SK-N-SH (cell line): ENCODE data around the gene DDAH2. TPM values are rescaled to one million over a fixed set of nuclear protein-coding genes. Genes with fewer than 3 reads are reported as not detected.

ENCODE experiments used
- CTCF ChIA-PET: fragments of 300-600, 350-600 bp; formaldehyde crosslinking; extraction: SDS; loops from one replicate; lab custom pipeline; 2021; lab: Yijun Ruan, JAX
- POLR2A ChIA-PET: fragments of 350-600 bp; sonication (Branson Sonifier 250); formaldehyde crosslinking; extraction: SDS; loops from one replicate; lab custom pipeline; 2020; ENCODE audit warnings: antibody characterized with exemption, inconsistent platforms; lab: Yijun Ruan, JAX
- DNase-seq: peaks from one replicate; pipeline ENCODE4 v3.0.0; 2012
- H2AFZ ChIP-seq: fragments of 200-600 bp; sonication (generic); 2 replicates; pipeline ENCODE4 v1.8.1; 2016; ENCODE audit warnings: antibody characterized with exemption, mild to moderate bottlenecking, low read depth
- H3F3A ChIP-seq: fragments of 200-600 bp; sonication (generic); replicated peaks from 2 replicates; pipeline ENCODE3; 2016; ENCODE audit warnings: antibody characterized with exemption, mild to moderate bottlenecking; ENCODE audit not compliant: insufficient read depth
- H3K27ac ChIP-seq, 2 experiments: fragments of 200-500 bp in 1 of 2; fragments of 200-600 bp in 1 of 2; sonication (Bioruptor generic) in 1 of 2; sonication (generic), shearing (Covaris generic) in 1 of 2; 2 replicates each; pipeline versions ENCODE4 v1.5.1 to v1.6.1; 2014 to 2016; ENCODE audit warnings: low read depth in 2 of 2, inconsistent platforms in 1 of 2, low read length in 1 of 2, mild to moderate bottlenecking in 1 of 2, mixed read lengths in 1 of 2
- H3K27me3 ChIP-seq: fragments of 200-600 bp; sonication (generic), shearing (Covaris generic); 2 replicates; pipeline ENCODE4 v1.6.1; 2016; ENCODE audit warnings: mixed run types; ENCODE audit not compliant: insufficient read depth
- H3K36me3 ChIP-seq, 2 experiments: fragments of 200-500 bp in 1 of 2; fragments of 200-600 bp in 1 of 2; sonication (Bioruptor generic) in 1 of 2; sonication (generic) in 1 of 2; replicated peaks in 1 of 2; 2 replicates each; pipeline versions ENCODE3 to v1.5.1; 2014 to 2016; ENCODE audit warnings: low read length in 1 of 2, mild to moderate bottlenecking in 1 of 2; ENCODE audit not compliant: insufficient read depth in 2 of 2, control insufficient read depth in 1 of 2
- H3K4me1 ChIP-seq, 2 experiments: fragments of 200-500 bp in 1 of 2; fragments of 200-600 bp in 1 of 2; sonication (Bioruptor generic) in 1 of 2; sonication (generic), shearing (Covaris generic) in 1 of 2; 2 replicates each; pipeline versions ENCODE4 v1.5.1 to v1.6.1; 2014 to 2016; ENCODE audit warnings: low read depth in 1 of 2, low read length in 1 of 2, mixed run types in 1 of 2; ENCODE audit not compliant: insufficient read depth in 2 of 2, control insufficient read depth in 1 of 2
- H3K4me2 ChIP-seq: fragments of 200-600 bp; sonication (generic), shearing (Covaris generic); 2 replicates; pipeline ENCODE4 v1.6.1; 2017; ENCODE audit warnings: mixed run types
- H3K4me3 ChIP-seq, 2 experiments: fragments of 200-500 bp in 1 of 2; fragments of 200-600 bp in 1 of 2; sonication (Bioruptor generic) in 1 of 2; sonication (generic), shearing (Covaris generic) in 1 of 2; 2 replicates each; pipeline versions ENCODE4 v1.5.1 to v1.8.1; 2014 to 2016; ENCODE audit warnings: low read depth in 2 of 2, inconsistent platforms in 1 of 2, low read length in 1 of 2, mild to moderate bottlenecking in 1 of 2, mixed read lengths in 1 of 2, moderate library complexity in 1 of 2
- H3K79me2 ChIP-seq: fragments of 200-600 bp; sonication (generic); 2 replicates; pipeline ENCODE4 v1.8.1; 2017; ENCODE audit warnings: mild to moderate bottlenecking; ENCODE audit not compliant: insufficient read depth
- H3K9ac ChIP-seq: fragments of 200-600 bp; sonication (generic); 2 replicates; pipeline ENCODE4 v1.6.1; 2017; ENCODE audit warnings: mixed run types
- H3K9me2 ChIP-seq: fragments of 200-600 bp; sonication (generic); 2 replicates; pipeline ENCODE4 v1.6.1; 2017; ENCODE audit warnings: mixed run types
- H3K9me3 ChIP-seq: fragments of 200-600 bp; sonication (generic); 2 replicates; pipeline ENCODE4 v1.6.1; 2017; ENCODE audit warnings: mixed run types, mild to moderate bottlenecking, moderate library complexity
- H4K20me1 ChIP-seq: fragments of 200-600 bp; sonication (generic); 2 replicates; pipeline ENCODE4 v1.6.1; 2017; ENCODE audit warnings: mild to moderate bottlenecking, mixed run types; ENCODE audit not compliant: insufficient read depth
- CHD2 ChIP-seq: fragments of 150-350 bp; IDR thresholded peaks from 2 replicates; pipeline ENCODE4 v1.6.1; 2018; ENCODE audit warnings: low read length; ENCODE audit not compliant: partially characterized antibody
- ELF1 ChIP-seq: IDR thresholded peaks from 2 replicates; pipeline ENCODE4 v1.4.0; 2012
- FOSL2 ChIP-seq: IDR thresholded peaks from 2 replicates; pipeline ENCODE4 v1.4.0; 2012; ENCODE audit warnings: low read depth, mild to moderate bottlenecking, moderate library complexity, borderline replicate concordance
- FOXJ3 ChIP-seq: sonication (generic); formaldehyde crosslinking; IDR thresholded peaks from 2 replicates; pipeline ENCODE4 v1.5.1; 2020; ENCODE audit warnings: mild to moderate bottlenecking, missing genetic modification reagents
- FOXM1 ChIP-seq: IDR thresholded peaks from 2 replicates; pipeline ENCODE4 v1.4.0; 2012; ENCODE audit warnings: low read depth, mild to moderate bottlenecking
- GATA2 ChIP-seq: sonication (generic); formaldehyde crosslinking; IDR thresholded peaks from 2 replicates; pipeline ENCODE4 v1.5.0; 2020; ENCODE audit warnings: mild to moderate bottlenecking, missing genetic modification reagents
- IRF3 ChIP-seq: fragments of 150-350 bp; IDR thresholded peaks from 2 replicates; pipeline ENCODE4 v1.6.1; 2016; ENCODE audit warnings: mild to moderate bottlenecking, low read depth, low read length
- JUND ChIP-seq: IDR thresholded peaks from 2 replicates; pipeline ENCODE4 v1.4.0; 2012
- NFIC ChIP-seq: IDR thresholded peaks from 2 replicates; pipeline ENCODE4 v1.4.0; 2012; ENCODE audit warnings: borderline replicate concordance
- NRF1 ChIP-seq: IDR thresholded peaks from 2 replicates; pipeline ENCODE4 v1.6.1; 2012; ENCODE audit warnings: low read depth, mild to moderate bottlenecking, low read length
- POLR2AphosphoS5 ChIP-seq: IDR thresholded peaks from 2 replicates; pipeline ENCODE4 v1.6.1; 2012; ENCODE audit warnings: low read depth, low read length
- RFX5 ChIP-seq: IDR thresholded peaks from 2 replicates; pipeline ENCODE4 v1.6.1; 2012; ENCODE audit warnings: mild to moderate bottlenecking, improper control_type of control experiment, low read length
- RXRA ChIP-seq: IDR thresholded peaks from 2 replicates; pipeline ENCODE4 v1.4.0; 2012; ENCODE audit warnings: low read depth, mild to moderate bottlenecking, borderline replicate concordance
- SIN3A ChIP-seq: IDR thresholded peaks from 2 replicates; pipeline ENCODE4 v1.6.1; 2012; ENCODE audit warnings: low read depth, mild to moderate bottlenecking, low read length, moderate library complexity, borderline replicate concordance
- SMC3 ChIP-seq: IDR thresholded peaks from 2 replicates; pipeline ENCODE4 v1.6.1; 2012; ENCODE audit warnings: low read depth, low read length, improper control_type of control experiment
- TAF1 ChIP-seq: IDR thresholded peaks from 2 replicates; pipeline ENCODE4 v1.6.1; 2012; ENCODE audit warnings: low read depth, mild to moderate bottlenecking, low read length, moderate library complexity, borderline replicate concordance
- TCF12 ChIP-seq: IDR thresholded peaks from 2 replicates; pipeline ENCODE4 v1.4.0; 2012
- TEAD4 ChIP-seq: IDR thresholded peaks from 2 replicates; pipeline ENCODE4 v1.4.0; 2012; ENCODE audit warnings: mild to moderate bottlenecking, borderline replicate concordance; ENCODE audit not compliant: insufficient read depth
- USF1 ChIP-seq: IDR thresholded peaks from 2 replicates; pipeline ENCODE4 v1.4.0; 2012; ENCODE audit warnings: low read depth, borderline replicate concordance
- YY1 ChIP-seq: IDR thresholded peaks from 2 replicates; pipeline ENCODE4 v1.4.0; 2012; ENCODE audit warnings: low read depth, mild to moderate bottlenecking
- ZBTB33 ChIP-seq: IDR thresholded peaks from 2 replicates; pipeline ENCODE4 v1.4.0; 2012; ENCODE audit warnings: low read depth, borderline replicate concordance
- WGBS: methylation state at CpG from one replicate; pipeline ENCODE4 v1.1.6; 2017; ENCODE audit warnings: low lambda C conversion rate; 5-methylcytosine and 5-hydroxymethylcytosine counted together
- polyA plus RNA-seq, 3 experiments: library from polyadenylated mRNA; depleted of rRNA; stranded (reverse); fragments of >200 nt; gene quantifications; 2 replicates each; pipeline ENCODE4 v1.2.3, GENCODE V29; 2012
- TF ChIP-seq, protein P1 (sequence below): IDR thresholded peaks from 2 replicates; pipeline ENCODE4 v1.4.0; 2012; ENCODE audit warnings: low read depth
- TF ChIP-seq, protein P2 (sequence below): fragments of 200-600 bp; sonication (generic); IDR thresholded peaks from 2 replicates; pipeline ENCODE4 v1.6.1; 2017; ENCODE audit warnings: antibody characterized with exemption, mild to moderate bottlenecking, moderate library complexity

The DDAH2 gene
- polyA plus RNA-seq, 1 of the 3 experiments (the other 2 are of a cell fraction) = 180 TPM

DNA sequence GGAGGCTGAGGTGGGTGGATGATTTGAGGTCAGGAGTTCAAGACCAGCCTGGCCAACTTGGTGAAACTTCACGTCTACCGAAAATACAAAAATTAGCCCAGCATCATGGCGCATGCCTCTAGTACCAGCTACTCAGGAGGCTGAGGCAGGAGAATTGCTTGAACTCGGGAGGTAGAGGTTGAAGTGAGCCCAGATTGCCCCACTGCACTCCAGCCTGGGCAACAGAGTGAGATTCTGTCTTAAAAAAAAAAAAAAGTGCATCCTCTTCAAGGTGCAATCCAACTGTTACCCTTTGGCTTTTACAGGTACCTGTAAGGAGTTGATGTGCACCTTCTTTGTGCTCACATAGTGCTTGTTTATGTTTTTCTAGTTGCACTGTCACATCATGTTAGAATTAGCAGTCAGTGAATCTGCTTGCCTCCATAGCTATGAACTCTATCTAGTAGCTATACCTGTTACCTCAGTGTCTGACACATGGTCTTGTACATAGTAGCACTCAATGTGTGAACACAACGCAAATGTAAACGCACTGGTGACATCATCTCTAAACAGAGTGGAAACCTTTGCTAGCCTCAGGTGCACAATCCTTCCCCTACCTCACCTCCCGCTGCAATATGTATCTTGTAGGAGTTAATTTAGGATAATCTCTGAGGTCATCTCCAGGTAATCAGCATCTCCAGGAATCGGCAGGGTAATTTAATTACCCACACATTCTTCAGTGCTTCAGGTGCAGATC is 20.4 kb upstream of the DDAH2 start:
- H2AFZ ChIP-seq = no peak overlapping the region
- POLR2A ChIA-PET = interaction anchor here (0.7 kb wide), 1 partner anchor 9 kb away, joined by 3 read pairs; no protein-coding TSS in a partner anchor
- TF ChIP-seq FOXJ3 (CRISPR knock-in tag) (no peak), JUND (no peak), NFIC (no peak), TEAD4 (no peak), SMC3 (no peak), TAF1 (no peak), ELF1 (no peak), ZBTB33 (no peak), USF1 (no peak), TCF12 (no peak), NRF1 (no peak), YY1 (no peak), FOXM1 (no peak)
- TF ChIP-seq, protein P1, sequence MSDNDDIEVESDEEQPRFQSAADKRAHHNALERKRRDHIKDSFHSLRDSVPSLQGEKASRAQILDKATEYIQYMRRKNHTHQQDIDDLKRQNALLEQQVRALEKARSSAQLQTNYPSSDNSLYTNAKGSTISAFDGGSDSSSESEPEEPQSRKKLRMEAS = no peak
- no peaks in the 10 kb centered on the region for H3K9me2 ChIP-seq
- CTCF ChIA-PET = interaction anchor here (1.2 to 1.8 kb wide), 2 partner anchors 11 to 81 kb away, joined by 4 to 5 read pairs; no protein-coding TSS in a partner anchor
- no peak for DNase-seq
- no peaks in the 10 kb centered on the region for H3K9me3 ChIP-seq
- H3K4me2 ChIP-seq = no peak overlapping the region
- H3K9ac ChIP-seq = no peak overlapping the region
- no peak overlapping the region for H3K4me3 ChIP-seq
- peaks cover 0 to 6% of the 10 kb centered on the region in 2 experiments for H3K36me3 ChIP-seq
- peaks cover 25% of the 10 kb centered on the region for H3F3A ChIP-seq
- no peaks in the 10 kb centered on the region for H3K27me3 ChIP-seq
- H4K20me1 ChIP-seq = no peaks in the 10 kb centered on the region
- WGBS = 88% methylated on average over 8 of the region's 8 CpGs
- H3K79me2 ChIP-seq = no peaks in the 10 kb centered on the region; the same call in 1 of the 2 replicates
- no peak overlapping the region for H3K27ac ChIP-seq
- H3K4me1 ChIP-seq = 0 out of 4 replicates have a peak, but pooled peaks cover 0 to 3% of the 10 kb centered on the region in 2 experiments

DNA sequence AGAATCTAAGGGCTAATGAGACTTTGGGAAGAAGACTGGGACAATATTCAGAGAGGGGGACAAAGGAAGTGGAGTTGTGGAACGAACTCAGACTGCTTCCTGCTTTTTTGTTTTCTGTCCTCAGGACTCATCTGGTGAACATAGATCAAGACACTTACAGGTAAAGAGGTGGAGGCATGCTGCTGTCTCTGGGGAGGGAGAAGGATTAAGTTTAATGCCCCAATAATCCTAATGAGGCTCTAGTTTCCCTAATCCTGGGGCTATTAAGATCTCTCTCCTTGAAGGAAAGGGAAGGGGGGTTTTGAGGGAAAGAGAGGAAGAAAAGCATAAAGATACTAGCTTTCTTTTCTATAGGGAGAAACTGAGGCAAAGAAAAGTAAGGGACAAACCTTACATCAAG is 15.3 kb upstream of the DDAH2 start:
- no peak overlapping the region for H3K4me2 ChIP-seq
- no peak overlapping the region for H3K4me3 ChIP-seq
- peaks cover 13% of the 10 kb centered on the region for H3K79me2 ChIP-seq
- no peak overlapping the region for H2AFZ ChIP-seq
- H3K9me2 ChIP-seq = no peaks in the 10 kb centered on the region
- no peaks in the 10 kb centered on the region for H4K20me1 ChIP-seq
- POLR2A ChIA-PET = no interaction called here
- no peak overlapping the region for H3K9ac ChIP-seq
- peaks cover 6 to 13% of the 10 kb centered on the region in 2 experiments for H3K36me3 ChIP-seq
- no peak overlapping the region for H3K27ac ChIP-seq
- no peaks in the 10 kb centered on the region for H3K9me3 ChIP-seq
- H3K4me1 ChIP-seq = no peaks in the 10 kb centered on the region; a peak in 1 of 4 replicates
- WGBS = 90% methylated on average over 1 of the region's 1 CpG
- H3K27me3 ChIP-seq = no peaks in the 10 kb centered on the region
- H3F3A ChIP-seq = peaks cover 3% of the 10 kb centered on the region
- DNase-seq = no peak
- CTCF ChIA-PET = interaction anchor here (1.2 kb wide), 1 partner anchor 198 kb away, joined by 3 read pairs; the partner anchor contains the start of gene ATP6V1G2
- TF ChIP-seq TEAD4 (no peak), IRF3 (no peak), YY1 (no peak), RFX5 (no peak), POLR2AphosphoS5 (no peak), SIN3A (no peak), FOSL2 (no peak), CHD2 (no peak), NFIC (no peak), RXRA (no peak), TAF1 (no peak), FOXM1 (no peak), GATA2 (CRISPR knock-in tag) (no peak)
- TF ChIP-seq, protein P2, sequence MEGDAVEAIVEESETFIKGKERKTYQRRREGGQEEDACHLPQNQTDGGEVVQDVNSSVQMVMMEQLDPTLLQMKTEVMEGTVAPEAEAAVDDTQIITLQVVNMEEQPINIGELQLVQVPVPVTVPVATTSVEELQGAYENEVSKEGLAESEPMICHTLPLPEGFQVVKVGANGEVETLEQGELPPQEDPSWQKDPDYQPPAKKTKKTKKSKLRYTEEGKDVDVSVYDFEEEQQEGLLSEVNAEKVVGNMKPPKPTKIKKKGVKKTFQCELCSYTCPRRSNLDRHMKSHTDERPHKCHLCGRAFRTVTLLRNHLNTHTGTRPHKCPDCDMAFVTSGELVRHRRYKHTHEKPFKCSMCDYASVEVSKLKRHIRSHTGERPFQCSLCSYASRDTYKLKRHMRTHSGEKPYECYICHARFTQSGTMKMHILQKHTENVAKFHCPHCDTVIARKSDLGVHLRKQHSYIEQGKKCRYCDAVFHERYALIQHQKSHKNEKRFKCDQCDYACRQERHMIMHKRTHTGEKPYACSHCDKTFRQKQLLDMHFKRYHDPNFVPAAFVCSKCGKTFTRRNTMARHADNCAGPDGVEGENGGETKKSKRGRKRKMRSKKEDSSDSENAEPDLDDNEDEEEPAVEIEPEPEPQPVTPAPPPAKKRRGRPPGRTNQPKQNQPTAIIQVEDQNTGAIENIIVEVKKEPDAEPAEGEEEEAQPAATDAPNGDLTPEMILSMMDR = no peak
